ENCODE data around the gene TEX2.

DNA sequence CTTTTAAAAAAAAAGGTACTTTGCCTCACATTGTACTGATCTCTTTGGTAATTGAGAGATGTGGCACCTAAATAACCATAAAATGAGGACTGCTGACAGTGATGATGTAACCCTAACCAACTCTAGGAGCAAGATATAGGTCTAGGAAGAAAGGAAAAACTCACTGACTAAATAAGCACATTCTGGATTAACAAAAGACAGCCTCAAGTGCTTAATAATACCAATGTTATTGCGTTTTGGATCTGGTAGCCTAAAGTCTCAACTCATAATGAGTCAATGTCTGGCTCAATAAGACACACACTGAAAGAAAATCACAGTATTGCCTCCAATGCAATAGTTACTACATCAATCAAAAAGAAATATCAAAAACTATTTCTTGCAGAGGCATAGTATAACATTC lies 136.1 kb downstream of the TEX2 start:
- no peak for TF ChIP-seq POLR2AphosphoS5 (IDR thresholded peaks at IDR 0.05; ENCODE audit: low read depth, low read length)
- TF ChIP-seq, protein P1, sequence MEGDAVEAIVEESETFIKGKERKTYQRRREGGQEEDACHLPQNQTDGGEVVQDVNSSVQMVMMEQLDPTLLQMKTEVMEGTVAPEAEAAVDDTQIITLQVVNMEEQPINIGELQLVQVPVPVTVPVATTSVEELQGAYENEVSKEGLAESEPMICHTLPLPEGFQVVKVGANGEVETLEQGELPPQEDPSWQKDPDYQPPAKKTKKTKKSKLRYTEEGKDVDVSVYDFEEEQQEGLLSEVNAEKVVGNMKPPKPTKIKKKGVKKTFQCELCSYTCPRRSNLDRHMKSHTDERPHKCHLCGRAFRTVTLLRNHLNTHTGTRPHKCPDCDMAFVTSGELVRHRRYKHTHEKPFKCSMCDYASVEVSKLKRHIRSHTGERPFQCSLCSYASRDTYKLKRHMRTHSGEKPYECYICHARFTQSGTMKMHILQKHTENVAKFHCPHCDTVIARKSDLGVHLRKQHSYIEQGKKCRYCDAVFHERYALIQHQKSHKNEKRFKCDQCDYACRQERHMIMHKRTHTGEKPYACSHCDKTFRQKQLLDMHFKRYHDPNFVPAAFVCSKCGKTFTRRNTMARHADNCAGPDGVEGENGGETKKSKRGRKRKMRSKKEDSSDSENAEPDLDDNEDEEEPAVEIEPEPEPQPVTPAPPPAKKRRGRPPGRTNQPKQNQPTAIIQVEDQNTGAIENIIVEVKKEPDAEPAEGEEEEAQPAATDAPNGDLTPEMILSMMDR (IDR thresholded peaks at IDR 0.05): no peak
- no peak for TF ChIP-seq SIN3A (IDR thresholded peaks at IDR 0.05; ENCODE audit: borderline replicate concordance, insufficient read depth, low read depth, low read length)

Data from Panc1 (cell line).